ENCODE measurements around the gene VASH2.
A peak's percentile ranks its signal among the peaks of the same experiment; 100 is the strongest.

The VASH2 gene

GRCh38 chr1:212917134-212917485 is 33.2 kb upstream of the VASH2 start:
- Histone ChIP-seq H3K4me3 (replicated peaks; ENCODE audit: low read depth, low read length) (no peak overlapping the region), H3K36me3 (ENCODE audit: control insufficient read depth, insufficient read depth, low read length) (no peaks in the 10 kb centered on the region), H3K27me3 (replicated peaks; ENCODE audit: control insufficient read depth, insufficient read depth, low read length) (no peaks in the 10 kb centered on the region)
- DNase-seq (ENCODE audit: extremely low read depth, insufficient read length) = no peak
- TF ChIP-seq CTCF (IDR thresholded peaks at IDR 0.05; ENCODE audit: insufficient read depth, low read length, poor library complexity, severe bottlenecking) = no peak

- Histone ChIP-seq H3K27me3 (replicated peaks; ENCODE audit: control insufficient read depth, insufficient read depth, low read length) (no peaks in the 10 kb centered on the region), H3K36me3 (ENCODE audit: control insufficient read depth, insufficient read depth, low read length) (no peaks in the 10 kb centered on the region), H3K4me3 (replicated peaks; ENCODE audit: low read depth, low read length) (no peak overlapping the region)
- TF ChIP-seq CTCF (IDR thresholded peaks at IDR 0.05; ENCODE audit: insufficient read depth, low read length, poor library complexity, severe bottlenecking) = no peak
- no peak for DNase-seq (ENCODE audit: extremely low read depth, insufficient read length)
These were observed 32.5 kb upstream of the VASH2 start for GRCh38 chr1:212917858-212918257.

GRCh38 chr1:212918824-212919223 is 31.5 kb upstream of the VASH2 start:
- TF ChIP-seq CTCF (IDR thresholded peaks at IDR 0.05; ENCODE audit: insufficient read depth, low read length, poor library complexity, severe bottlenecking) = no peak
- DNase-seq (ENCODE audit: extremely low read depth, insufficient read length) = no peak
- Histone ChIP-seq H3K27me3 (replicated peaks; ENCODE audit: control insufficient read depth, insufficient read depth, low read length) (no peaks in the 10 kb centered on the region), H3K36me3 (ENCODE audit: control insufficient read depth, insufficient read depth, low read length) (no peaks in the 10 kb centered on the region), H3K4me3 (replicated peaks; ENCODE audit: low read depth, low read length) (no peak overlapping the region)

GRCh38 chr1:212920246-212920645 is 30.1 kb upstream of the VASH2 start:
- TF ChIP-seq CTCF (IDR thresholded peaks at IDR 0.05; ENCODE audit: insufficient read depth, low read length, poor library complexity, severe bottlenecking) = no peak
- no peaks in the 10 kb centered on the region for H3K27me3 ChIP-seq (replicated peaks; ENCODE audit: control insufficient read depth, insufficient read depth, low read length)

GRCh38 chr1:212920896-212921295 is 29.4 kb upstream of the VASH2 start:
- H3K27me3 ChIP-seq (replicated peaks; ENCODE audit: control insufficient read depth, insufficient read depth, low read length) = no peaks in the 10 kb centered on the region
- no peaks in the 10 kb centered on the region for H3K36me3 ChIP-seq (ENCODE audit: control insufficient read depth, insufficient read depth, low read length)
- peak; percentile 67 for TF ChIP-seq CTCF (IDR thresholded peaks at IDR 0.05; ENCODE audit: insufficient read depth, low read length, poor library complexity, severe bottlenecking)
- H3K4me3 ChIP-seq (replicated peaks; ENCODE audit: low read depth, low read length) = no peak overlapping the region
- DNase-seq (ENCODE audit: extremely low read depth, insufficient read length) = no peak

More at GRCh38 chr1:212920246-212920645, 30.1 kb upstream of the VASH2 start:
- DNase-seq (ENCODE audit: extremely low read depth, insufficient read length) = no peak
- H3K4me3 ChIP-seq (replicated peaks; ENCODE audit: low read depth, low read length) = no peak overlapping the region
- no peaks in the 10 kb centered on the region for H3K36me3 ChIP-seq (ENCODE audit: control insufficient read depth, insufficient read depth, low read length)

GRCh38 chr1:212922016-212922415 is 28.3 kb upstream of the VASH2 start:
- no peaks in the 10 kb centered on the region for H3K27me3 ChIP-seq (replicated peaks; ENCODE audit: control insufficient read depth, insufficient read depth, low read length)
- no peaks in the 10 kb centered on the region for H3K36me3 ChIP-seq (ENCODE audit: control insufficient read depth, insufficient read depth, low read length)
- H3K4me3 ChIP-seq (replicated peaks; ENCODE audit: low read depth, low read length) = no peak overlapping the region
- DNase-seq (ENCODE audit: extremely low read depth, insufficient read length) = no peak
- TF ChIP-seq CTCF (IDR thresholded peaks at IDR 0.05; ENCODE audit: insufficient read depth, low read length, poor library complexity, severe bottlenecking) = no peak

All from GM06990 (cell line).